ENCODE results near the gene SLC18B1. TPM values are rescaled to one million over a fixed set of nuclear protein-coding genes. Genes with fewer than 3 reads are reported as not detected.

Gene SLC18B1
- total and polyA plus RNA-seq, 10 of the 15 experiments (the other 5 are each of a cell fraction or from before 2014, with no cell fraction given), result 3.5 to 11.8 (median 7.1) TPM

DNA sequence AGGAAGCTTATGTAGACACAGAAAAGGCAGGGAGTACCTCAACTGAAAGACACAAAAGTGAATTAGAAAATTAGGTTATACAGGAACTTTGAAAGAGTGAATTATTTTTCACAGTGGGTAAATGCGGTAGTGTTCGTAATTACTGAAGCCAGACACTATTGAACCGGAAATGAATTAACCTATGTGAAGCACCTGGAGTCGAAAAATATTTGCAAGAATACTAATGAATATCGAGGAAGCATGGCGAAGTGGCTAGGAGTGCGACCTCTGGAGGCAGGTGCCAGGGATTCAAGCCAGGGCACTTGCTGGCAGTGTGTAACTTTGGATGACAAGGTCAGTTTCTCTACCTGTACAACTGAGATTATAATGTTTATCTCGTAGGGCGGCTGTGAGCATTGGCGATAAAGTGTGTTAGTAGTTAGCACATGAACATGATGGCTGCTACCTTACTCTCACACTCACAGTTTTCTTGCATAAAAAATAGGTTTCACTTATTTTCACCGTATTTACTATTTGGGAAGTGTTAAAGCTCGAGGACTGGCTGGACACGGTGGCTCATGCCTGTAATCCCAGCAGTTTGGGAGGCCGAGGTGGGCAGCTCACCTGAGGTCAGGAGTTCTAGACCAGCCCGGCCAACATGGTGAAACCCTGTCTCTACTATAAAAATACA, 567 bp upstream of the SLC18B1 start:
- Histone ChIP-seq H3K36me3 (ENCODE audit: control insufficient read depth in 2 of 2, insufficient read depth in 2 of 2, low read length in 1 of 2) (no peaks in the 10 kb centered on the region), H2AFZ (ENCODE audit: control insufficient read depth, low read depth, low read length) (peak overlapping the region; percentile 90), H3K4me2 (ENCODE audit: control insufficient read depth, insufficient read depth) (no peak overlapping the region; the same call in 1 of the 2 replicates), H3K4me3 (peak overlapping the region; percentile 82), H3K4me1 (ENCODE audit: control insufficient read depth, insufficient read depth, low read length) (peaks cover 3% of the 10 kb centered on the region; the same call in 1 of the 2 replicates), H3K27me3 (replicated peaks in 1 of 2; ENCODE audit: control insufficient read depth in 2 of 2, insufficient read depth in 2 of 2, low read length in 1 of 2) (no peaks in the 10 kb centered on the region), H3K9me3 (replicated peaks; ENCODE audit: control insufficient read depth, insufficient read depth, low read length) (no peaks in the 10 kb centered on the region), H3K9ac (ENCODE audit: control insufficient read depth, insufficient read depth, low read length) (peak overlapping the region; percentile 87), H3K79me2 (ENCODE audit: control insufficient read depth, insufficient read depth, low read length) (no peaks in the 10 kb centered on the region; the same call in 1 of the 2 replicates), H3K27ac (ENCODE audit: control insufficient read depth, insufficient read depth) (peak overlapping the region; percentile 87), H4K20me1 (ENCODE audit: control insufficient read depth, insufficient read depth) (no peaks in the 10 kb centered on the region)
- ATAC-seq (peak; percentile 94), FAIRE-seq (peak; percentile 96), DNase-seq (ENCODE audit: low read depth, low spot score) (peak; percentile 63)
- ChIA-PET CTCF (interaction anchor here (0.7 to 3.5 kb wide), 23 partner anchors 8 to 1554 kb away, joined by 3 to 31 read pairs (median 5); partner anchors contain the start of gene RPS12), RAD21 (ENCODE audit: unreplicated experiment) (interaction anchor here (0.9 to 3.1 kb wide), 9 partner anchors 10 to 129 kb away, joined by 3 to 23 read pairs (median 3); no protein-coding TSS in a partner anchor), POLR2A (interaction anchor here (0.5 to 1.8 kb wide), 3 partner anchors 13 to 130 kb away, joined by 3 to 8 read pairs (median 3); partner anchors contain the start of gene RPS12), SMC1A (ENCODE audit: uncharacterized antibody, unreplicated experiment) (interaction anchor here (0.8 to 2.2 kb wide), 12 partner anchors 10 to 519 kb away, joined by 3 to 28 read pairs (median 4); no protein-coding TSS in a partner anchor)
- in situ Hi-C loops (cut with MboI), result loop anchor here (10.0 kb wide), 1 partner anchor 274 kb away; no protein-coding TSS in a partner anchor
- no TSS peak for BruUV-seq (replicated peaks)
- 25% methylated on average over 15 of the region's 15 CpGs for WGBS (ENCODE audit: insufficient coverage, insufficient replicate concordance, low lambda C conversion rate, missing lambda C conversion rate)
- intact Hi-C loops (cut with micrococcal nuclease; ENCODE audit: unreplicated experiment), result loop anchor here (1.0 to 10.0 kb wide), 4 partner anchors 14 to 504 kb away; partner anchors contain the start of gene TAAR9
- TF ChIP-seq CBX5 (IDR thresholded peaks at IDR 0.05; ENCODE audit: low read depth) (0 out of 2 replicates have a peak, but pooled peaks have one; percentile 78), YY1 (IDR thresholded peaks at IDR 0.05; ENCODE audit: low read depth, low read length) (peak; percentile 80; the same call in 1 of the 2 replicates), POU2F2 (IDR thresholded peaks at IDR 0.05; ENCODE audit: borderline replicate concordance, low read depth, low read length) (0 out of 3 replicates have a peak, but pooled peaks have one; percentile 44), MEF2B (IDR thresholded peaks at IDR 0.05; ENCODE audit: partially characterized antibody, poor library complexity, severe bottlenecking) (no peak), MTA3 (IDR thresholded peaks at IDR 0.05; ENCODE audit: borderline replicate concordance, low read length) (no peak), IKZF1 (conservative IDR thresholded peaks at IDR 0.05) (no peak), BHLHE40 (IDR thresholded peaks at IDR 0.05; ENCODE audit: borderline replicate concordance in 1 of 2, low read depth in 2 of 2, low read length in 1 of 2) (0 out of 4 replicates have a peak, but pooled peaks of 1 of the 2 experiments have one; percentile 49), RUNX3 (IDR thresholded peaks at IDR 0.05; ENCODE audit: low read length) (peak; percentile 50; the same call in 1 of the 2 replicates), NR2C1 (IDR thresholded peaks at IDR 0.05) (peak; percentile 37; the same call in 1 of the 2 replicates), NFYA (IDR thresholded peaks at IDR 0.05; ENCODE audit: borderline replicate concordance, low read depth, low read length) (no peak), NR2C2 (IDR thresholded peaks at IDR 0.05; ENCODE audit: borderline replicate concordance, control insufficient read depth, insufficient read length, low read depth) (no peak), PML (IDR thresholded peaks at IDR 0.05; ENCODE audit: low read length) (peak; percentile 54; the same call in 1 of the 2 replicates), ESRRA (IDR thresholded peaks at IDR 0.05; ENCODE audit: low read length) (no peak), RAD21 (IDR thresholded peaks at IDR 0.05; ENCODE audit: insufficient read depth, low read depth, low read length) (peak; percentile 55), GABPA (IDR thresholded peaks at IDR 0.05; ENCODE audit: low read depth) (0 out of 2 replicates have a peak, but pooled peaks have one; percentile 34)
- TF ChIP-seq, protein P1, sequence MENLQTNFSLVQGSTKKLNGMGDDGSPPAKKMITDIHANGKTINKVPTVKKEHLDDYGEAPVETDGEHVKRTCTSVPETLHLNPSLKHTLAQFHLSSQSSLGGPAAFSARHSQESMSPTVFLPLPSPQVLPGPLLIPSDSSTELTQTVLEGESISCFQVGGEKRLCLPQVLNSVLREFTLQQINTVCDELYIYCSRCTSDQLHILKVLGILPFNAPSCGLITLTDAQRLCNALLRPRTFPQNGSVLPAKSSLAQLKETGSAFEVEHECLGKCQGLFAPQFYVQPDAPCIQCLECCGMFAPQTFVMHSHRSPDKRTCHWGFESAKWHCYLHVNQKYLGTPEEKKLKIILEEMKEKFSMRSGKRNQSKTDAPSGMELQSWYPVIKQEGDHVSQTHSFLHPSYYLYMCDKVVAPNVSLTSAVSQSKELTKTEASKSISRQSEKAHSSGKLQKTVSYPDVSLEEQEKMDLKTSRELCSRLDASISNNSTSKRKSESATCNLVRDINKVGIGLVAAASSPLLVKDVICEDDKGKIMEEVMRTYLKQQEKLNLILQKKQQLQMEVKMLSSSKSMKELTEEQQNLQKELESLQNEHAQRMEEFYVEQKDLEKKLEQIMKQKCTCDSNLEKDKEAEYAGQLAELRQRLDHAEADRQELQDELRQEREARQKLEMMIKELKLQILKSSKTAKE (IDR thresholded peaks at IDR 0.05; ENCODE audit: low read depth, poor library complexity, severe bottlenecking), result peak; percentile 51
- TF ChIP-seq, protein P2, sequence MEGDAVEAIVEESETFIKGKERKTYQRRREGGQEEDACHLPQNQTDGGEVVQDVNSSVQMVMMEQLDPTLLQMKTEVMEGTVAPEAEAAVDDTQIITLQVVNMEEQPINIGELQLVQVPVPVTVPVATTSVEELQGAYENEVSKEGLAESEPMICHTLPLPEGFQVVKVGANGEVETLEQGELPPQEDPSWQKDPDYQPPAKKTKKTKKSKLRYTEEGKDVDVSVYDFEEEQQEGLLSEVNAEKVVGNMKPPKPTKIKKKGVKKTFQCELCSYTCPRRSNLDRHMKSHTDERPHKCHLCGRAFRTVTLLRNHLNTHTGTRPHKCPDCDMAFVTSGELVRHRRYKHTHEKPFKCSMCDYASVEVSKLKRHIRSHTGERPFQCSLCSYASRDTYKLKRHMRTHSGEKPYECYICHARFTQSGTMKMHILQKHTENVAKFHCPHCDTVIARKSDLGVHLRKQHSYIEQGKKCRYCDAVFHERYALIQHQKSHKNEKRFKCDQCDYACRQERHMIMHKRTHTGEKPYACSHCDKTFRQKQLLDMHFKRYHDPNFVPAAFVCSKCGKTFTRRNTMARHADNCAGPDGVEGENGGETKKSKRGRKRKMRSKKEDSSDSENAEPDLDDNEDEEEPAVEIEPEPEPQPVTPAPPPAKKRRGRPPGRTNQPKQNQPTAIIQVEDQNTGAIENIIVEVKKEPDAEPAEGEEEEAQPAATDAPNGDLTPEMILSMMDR (IDR thresholded peaks at IDR 0.05 in 2 of 3, conservative IDR thresholded peaks at IDR 0.05 in 1 of 3; ENCODE audit: control insufficient read depth in 2 of 3, extremely low read depth in 1 of 3, insufficient read depth in 1 of 3, low read depth in 3 of 3, low read length in 3 of 3), result peak; percentile 78 to 90 (median 85)

Measured in GM12878 (cell line).